Vagina (tissue), 2 donors: ENCODE results near the gene TEAD4.

Experiments used
- CTCF ChIP-seq, 3 experiments: fragments of 450-650 bp in 2 of 3; fragments of 200-600 bp in 1 of 3; sonication (generic) in 1 of 3; IDR thresholded peaks; one replicate each; pipeline ENCODE4 v1.5.1; 2017 to 2019; ENCODE audit warnings: antibody characterized with exemption in 3 of 3, mild to moderate bottlenecking in 2 of 3, moderate library complexity in 2 of 3
- POLR2A ChIP-seq, 2 donors: fragments of 450-650 bp; IDR thresholded peaks; one replicate each; pipeline ENCODE4 v1.6.1; 2017; ENCODE audit warnings: antibody characterized with exemption in 2 of 2, mild to moderate bottlenecking in 2 of 2, moderate library complexity in 2 of 2

- TF ChIP-seq CTCF (IDR thresholded peaks at IDR 0.05) (no peak), POLR2A (IDR thresholded peaks at IDR 0.05) (no peak)
These were observed 9.8 kb upstream of the TEAD4 start for GRCh38 chr12:2949411-2949810.
